A549 treated with RU486 at 1 μM for 4 hours (cell line): ENCODE measurements around the gene ZZZ3. TPM values are rescaled to one million over a fixed set of nuclear protein-coding genes. Genes with fewer than 3 reads are reported as not detected.

Experiments used
- total RNA-seq: library from RNA; stranded (reverse); fragments of 200-300 nt; extraction: Qiagen RNA extraction; gene quantifications from 5 replicates; pipeline ENCODE4 v1.2.3, GENCODE V29; 2022; ENCODE audit warnings: low read depth

The ZZZ3 gene
- total RNA-seq: 14.0 to 20.7 TPM (median 18.7 TPM) in 5 replicates

GRCh38 chr1:77682460-77683159 is at the start of gene ZZZ3:
ZZZ3 (minus strand) TSS chr1:77682658; CDS start chr1:77633354, 49,304 bp downstream.

Other genes with a start within 250 kb of the ZZZ3 start
- gene USP33, start 77.2 kb upstream of the ZZZ3 start, total RNA-seq: 9.1 to 20.0 TPM (median 18.7 TPM) in 5 replicates
- gene MIGA1, start 97.0 kb upstream of the ZZZ3 start, total RNA-seq: 2.4 to 6.6 TPM (median 6.0 TPM) in 5 replicates
- gene NEXN, start 206.0 kb upstream of the ZZZ3 start, total RNA-seq: 5.1 to 9.9 TPM (median 6.2 TPM) in 5 replicates